NAMALWA (cell line): ENCODE results near the gene FRMD4A.
A peak's percentile ranks its signal among the peaks of the same experiment; 100 is the strongest.
"Not testable (repeated sequence)": the region's sequence is repeated elsewhere in the genome, so short reads cannot be mapped to it uniquely, and the experiment has no call there.

Source experiments
- DNase-seq: peaks from one replicate; pipeline ENCODE4 v3.0.0-alpha.2; 2015; ENCODE audit warnings: low spot score

FRMD4A gene

DNA sequence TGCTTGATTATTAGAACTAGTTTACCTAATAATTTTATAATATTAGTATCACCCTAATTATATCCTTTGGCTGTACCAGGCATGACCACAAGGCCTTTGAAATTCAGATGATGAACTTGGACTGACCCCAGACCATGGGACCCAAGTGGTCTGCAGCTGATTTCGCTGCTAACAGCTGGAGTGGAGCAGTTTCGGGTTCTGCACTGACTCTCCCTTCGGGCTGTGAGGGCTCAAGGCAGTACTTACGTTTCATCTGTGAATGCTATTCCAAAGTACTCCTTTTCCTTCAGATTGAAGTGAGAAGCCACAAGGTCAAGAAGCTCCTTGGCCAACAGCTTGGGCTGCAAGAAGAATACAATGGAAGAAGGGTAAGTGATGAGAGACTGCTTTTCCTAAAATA, 520.2 kb downstream of the FRMD4A start:
- DNase-seq, result no peak

DNA sequence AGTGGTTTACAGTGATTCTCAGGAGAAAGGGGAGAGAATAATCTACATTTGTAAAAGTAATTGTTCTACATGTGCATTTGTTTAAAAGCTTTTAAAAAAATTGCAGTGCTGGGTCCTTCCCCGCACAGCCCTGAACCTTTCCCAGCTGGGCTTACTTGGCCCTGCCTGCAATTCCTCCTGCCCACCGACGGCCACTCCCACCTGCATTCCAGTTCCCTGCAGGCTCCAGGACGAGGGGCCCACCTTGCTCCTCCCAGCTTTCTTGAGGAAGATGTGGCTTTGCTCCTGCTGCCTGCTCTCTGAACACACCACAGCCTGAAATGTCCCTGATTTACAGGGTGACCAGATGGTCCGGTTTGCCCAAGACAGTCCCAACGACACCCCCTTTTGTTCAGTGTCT, 521.3 kb downstream of the FRMD4A start:
- DNase-seq, result no peak

DNA sequence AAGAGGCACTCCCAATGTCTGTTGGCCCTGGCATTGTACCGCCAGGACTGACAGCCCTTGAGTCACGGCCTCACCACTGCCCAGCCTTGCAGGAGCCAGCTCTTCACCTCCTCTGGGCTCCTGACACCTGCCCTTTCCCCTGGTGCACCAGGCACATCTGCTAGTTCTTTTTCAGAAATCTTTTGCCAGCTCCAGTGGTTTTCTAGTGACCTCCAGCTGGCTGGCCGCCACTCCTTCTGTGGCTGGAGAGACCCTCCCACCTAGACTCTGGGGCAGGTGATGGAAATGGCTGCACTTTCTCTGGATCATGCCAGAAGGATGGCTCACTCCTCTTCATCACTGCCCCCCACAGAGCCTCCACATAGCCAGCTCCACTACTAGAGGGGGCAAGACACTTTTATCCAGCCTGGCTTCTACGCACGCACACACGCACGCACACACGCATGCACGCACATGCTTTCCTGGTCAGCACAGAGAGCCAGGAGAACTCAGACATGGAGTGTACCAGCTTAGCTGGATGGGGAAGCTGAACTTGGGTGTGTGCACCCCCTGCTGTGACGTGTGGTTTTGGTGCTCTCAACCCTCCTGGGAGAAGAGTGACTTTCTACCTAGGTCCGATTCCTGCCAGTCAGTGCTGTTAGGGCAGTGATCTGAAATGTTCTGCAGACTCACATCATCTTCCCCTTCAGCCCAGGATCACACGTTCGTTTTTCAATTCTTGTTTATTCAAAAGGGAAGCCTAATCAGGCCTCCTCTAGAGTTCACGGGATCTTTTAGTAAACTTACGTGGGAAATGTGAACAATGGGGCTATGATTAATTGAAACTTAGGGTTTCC, 522.0 kb downstream of the FRMD4A start:
- no peak for DNase-seq

DNA sequence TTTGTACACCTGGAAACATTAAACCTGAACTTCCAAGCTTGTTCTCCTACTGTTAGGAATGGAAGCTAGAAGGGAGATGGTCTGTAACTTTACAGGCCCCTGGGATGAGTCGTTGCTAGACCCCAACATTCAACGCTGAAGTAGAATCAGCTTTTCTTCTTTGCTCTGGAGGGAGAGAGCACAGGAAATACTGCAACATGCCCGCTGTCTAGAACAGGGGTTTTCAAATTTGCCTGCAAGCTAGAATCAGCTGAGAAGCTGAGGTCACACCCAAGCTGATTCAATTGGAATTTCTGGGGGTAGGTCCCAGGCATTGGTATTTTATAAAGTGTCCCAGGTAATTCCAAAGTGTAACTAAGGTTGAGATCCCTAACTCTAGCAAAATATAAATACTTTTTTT, 524.3 kb downstream of the FRMD4A start:
- no peak for DNase-seq

DNA sequence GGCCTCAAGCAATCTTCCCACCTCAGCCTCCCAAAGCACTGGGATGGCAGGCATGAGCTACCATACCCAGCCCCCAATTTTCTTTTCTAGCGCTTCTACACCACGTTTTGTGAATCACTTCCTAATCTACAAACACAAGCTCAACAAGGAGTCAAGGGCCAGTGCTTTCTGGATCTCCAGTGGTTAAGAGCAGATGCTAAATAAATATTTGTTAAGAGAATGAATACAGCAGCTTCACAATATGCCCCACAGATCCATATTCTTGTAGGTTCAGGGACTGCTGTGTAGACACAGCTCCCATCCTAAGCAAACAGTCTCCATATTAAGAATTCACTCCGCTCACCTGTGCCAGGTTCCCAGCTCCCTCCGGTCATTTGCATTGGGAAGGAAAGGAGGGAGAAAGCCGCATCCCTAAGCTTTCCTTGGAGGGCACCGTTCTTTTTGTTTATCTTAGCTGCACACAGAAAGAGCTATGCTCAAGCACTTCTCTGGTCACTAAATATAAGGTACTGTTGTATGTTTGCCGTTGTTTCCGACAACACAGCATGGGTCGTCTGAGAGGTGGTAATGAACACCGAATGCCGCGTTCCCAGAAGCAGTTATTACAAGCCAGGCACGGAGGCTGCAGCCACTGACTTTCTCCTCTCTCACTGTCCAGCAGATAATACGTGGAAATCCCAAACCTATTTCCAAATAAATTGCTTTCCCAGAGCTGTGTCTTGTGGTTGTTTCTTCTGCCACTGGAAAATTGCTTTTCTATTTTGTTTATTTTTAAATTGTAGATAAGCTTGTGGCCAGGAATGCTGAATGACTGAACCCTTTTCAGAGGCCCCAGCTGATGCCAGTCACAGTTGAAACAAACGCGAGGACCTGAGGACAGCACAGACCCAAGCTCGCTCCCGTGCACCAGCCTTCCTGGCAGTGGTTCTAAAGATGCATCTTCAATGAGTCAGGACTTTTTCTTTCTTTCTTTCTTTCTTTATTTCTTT, 526.9 kb downstream of the FRMD4A start:
- DNase-seq, result no peak

DNA sequence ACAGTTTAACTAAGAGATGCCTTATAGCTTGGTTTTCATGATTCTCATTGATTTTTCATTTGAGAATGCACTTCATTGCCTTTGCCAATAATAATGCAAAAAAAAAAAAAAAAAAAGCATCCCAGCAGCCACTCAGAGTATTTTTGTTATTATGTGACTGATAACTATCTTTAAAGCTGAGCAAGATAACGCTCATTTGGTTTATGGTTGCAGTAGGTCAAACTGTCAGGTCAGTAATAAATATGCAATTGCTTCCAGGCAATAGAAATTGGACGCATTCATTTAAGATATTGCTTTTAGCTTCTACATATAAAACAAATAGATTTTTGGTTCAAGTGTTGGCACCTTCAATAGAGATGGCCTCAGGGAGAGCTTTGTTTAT, 528.8 kb downstream of the FRMD4A start:
- no peak for DNase-seq

DNA sequence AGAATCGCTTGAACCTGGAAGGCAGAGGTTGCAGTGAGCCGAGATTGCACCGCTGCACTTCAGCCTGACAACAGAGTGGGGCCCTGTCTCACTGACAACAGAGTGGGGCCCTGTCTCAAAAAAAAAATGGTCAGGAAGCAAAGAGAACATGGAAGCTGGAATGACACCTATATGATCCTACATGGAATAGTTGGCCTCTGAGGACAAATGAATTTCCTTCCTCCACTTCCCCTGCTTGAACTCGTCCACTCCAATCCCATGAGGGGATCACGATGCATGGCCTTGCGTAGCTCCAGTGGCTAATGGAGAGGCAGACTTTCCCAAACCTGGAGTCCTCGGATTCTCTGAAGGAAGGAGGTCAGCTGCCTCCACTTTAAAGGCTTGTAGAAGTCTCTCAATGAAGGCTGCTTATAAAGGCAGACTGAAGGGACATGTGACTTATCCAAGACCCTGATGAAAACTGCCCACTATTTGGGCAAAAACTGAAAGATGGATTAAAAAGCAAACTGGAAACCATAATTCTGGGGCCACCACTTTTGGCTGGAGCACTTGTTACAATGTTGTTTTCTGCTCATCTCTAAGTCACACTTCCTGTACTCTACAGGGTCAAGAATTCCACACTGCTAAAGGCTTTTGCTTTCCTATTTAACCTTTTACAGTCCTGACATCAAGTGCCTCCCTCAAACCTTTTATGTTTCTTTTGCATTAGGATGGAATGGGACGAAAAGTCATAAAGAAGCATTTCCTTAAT, 529.4 kb downstream of the FRMD4A start:
- no peak for DNase-seq

DNA sequence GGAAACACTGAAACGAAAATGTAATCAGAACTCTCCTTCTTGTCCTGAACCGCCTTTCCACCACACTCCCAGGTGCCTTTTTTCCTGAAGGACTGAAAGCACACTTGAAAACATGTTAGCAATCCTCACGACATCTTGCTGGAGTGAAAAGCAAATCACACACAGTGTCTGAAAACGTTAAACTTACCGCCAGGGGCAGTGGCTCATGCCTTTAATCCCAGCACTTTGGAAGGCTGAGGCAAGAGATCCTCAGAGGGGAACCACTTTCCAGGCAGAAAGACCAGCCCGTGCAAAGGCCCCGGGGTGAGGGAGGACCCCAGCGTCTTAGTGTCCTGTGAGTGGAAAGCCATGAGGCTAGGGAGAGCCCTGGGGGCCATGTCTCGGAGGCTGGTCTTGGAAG, 533.6 kb downstream of the FRMD4A start:
- no peak for DNase-seq

DNA sequence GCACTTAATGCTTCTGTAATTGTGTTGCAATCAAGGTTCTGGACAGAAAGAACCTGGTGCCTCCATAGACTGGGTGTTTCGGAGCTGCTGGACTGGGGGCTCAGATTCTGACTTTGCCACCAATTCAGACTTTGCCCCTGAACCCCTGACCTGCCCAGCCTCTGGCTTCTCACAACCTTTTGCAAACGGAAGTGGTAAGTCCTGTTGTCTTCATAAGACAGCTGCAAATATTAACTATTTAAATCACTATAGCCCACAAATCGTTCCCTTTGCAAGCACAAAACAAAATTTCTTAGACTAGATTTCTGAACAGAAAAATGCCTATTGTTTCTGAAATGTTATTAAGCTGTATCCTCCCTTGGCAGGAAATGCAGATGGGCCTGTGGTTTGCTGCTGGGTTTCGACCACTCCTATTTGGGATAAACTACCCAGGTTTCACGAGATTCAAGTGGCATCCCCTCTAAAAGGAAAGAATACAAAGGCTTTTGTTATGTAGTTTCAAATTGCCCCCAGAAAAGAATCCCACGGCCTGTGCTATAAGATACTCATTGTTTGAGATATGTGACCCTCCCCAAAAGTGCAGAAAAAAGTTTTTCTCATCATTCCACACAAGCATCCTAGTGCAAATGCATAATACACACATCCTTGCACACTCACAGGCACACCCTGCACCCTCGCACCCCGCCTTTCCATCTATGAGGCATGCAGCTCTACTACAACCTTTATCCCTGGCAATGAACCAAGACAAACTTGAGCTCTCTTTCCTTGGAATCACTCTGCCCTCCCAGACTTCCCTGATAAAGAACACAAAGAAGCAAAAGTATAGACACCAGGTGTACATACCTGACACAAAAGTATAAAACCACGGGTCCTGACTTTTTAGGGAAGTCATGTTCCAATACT, 534.8 kb downstream of the FRMD4A start:
- DNase-seq, result no peak

DNA sequence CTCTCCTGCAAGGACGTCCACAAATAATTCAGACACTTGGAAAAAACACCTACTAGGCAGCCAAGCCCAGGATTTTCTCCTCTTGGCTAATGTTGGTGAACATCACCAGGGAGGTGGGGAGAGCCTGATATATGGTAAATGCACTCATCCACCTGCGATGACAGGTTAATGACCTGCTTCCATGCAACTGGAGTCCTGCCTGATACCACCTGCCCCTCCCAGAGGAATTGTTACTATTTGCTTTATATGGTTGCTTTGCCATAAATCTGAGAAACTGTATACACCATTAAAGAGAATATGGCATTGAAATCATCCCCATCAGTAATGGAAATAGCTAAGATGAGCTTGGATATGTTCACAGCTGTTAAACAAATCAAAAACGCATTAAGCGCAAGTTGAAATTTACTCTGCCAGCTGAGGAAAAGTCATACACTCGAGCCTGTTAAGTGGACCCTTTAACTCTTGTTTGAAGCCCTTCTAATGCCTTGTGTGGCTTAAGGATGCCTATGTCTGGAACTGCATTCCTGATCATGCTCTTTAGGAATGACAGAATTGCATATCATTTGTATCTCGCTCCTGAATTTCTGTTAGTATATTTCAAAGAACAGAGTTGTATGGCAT, 535.6 kb downstream of the FRMD4A start:
- no peak for DNase-seq

DNA sequence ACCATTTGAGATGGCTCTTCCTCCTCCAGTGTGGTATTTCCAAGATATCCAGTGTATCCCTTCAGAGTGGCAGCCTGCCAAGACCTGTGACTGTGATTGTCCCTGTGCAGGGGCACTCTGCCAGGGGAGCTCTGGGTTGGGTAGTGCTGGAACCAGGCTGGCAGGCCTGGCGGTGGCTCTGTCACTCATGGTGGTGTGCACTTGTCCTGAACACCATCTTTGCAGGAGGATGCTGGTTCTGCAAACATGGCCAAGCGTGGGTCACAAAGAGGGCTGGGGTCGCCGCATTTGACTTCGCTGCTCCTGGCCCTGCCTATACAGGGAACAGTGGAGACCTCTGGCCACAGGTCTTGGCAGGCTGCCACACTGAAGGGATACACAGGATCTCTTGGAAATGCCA, 538.7 kb downstream of the FRMD4A start:
- no peak for DNase-seq

DNA sequence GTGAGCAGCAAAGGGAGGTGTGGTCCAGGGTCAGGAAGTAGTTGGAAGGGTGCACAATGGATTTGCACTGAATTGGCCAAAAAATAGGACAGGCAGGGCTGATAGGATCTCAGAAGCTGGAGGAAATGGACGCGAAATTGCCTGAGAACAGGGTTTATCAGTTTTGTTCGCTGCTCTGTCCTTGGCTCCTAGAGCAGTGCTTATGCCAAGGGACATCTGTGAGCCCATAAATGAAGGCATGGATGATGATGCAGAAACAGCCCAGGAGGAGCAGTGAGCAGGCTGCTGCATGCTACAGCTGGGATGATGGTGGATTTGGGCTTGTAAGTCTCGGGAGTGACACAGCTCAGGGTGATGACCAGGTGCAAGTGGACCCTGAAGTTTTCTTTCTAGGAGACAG, 539.2 kb downstream of the FRMD4A start:
- DNase-seq, result no peak

DNA sequence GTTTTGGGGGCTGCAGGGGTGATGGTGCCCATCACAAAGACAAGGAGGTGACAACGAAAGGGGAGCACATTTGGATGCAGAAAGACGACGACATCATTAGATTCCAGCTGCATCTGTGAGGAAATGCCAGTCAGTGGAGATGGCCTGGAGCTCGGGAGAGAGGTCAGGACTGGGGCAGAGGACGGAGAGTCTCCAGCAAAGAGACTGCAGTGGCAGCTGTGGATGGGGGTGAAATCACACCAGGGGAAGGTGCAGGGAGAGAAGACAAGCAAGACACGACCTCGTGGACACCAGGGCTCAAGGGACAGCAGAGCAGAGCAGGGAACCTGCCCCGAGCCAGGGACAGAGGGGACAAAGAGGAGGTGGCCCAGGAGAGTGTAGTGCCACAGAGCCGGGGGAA, 540.5 kb downstream of the FRMD4A start:
- no peak for DNase-seq

DNA sequence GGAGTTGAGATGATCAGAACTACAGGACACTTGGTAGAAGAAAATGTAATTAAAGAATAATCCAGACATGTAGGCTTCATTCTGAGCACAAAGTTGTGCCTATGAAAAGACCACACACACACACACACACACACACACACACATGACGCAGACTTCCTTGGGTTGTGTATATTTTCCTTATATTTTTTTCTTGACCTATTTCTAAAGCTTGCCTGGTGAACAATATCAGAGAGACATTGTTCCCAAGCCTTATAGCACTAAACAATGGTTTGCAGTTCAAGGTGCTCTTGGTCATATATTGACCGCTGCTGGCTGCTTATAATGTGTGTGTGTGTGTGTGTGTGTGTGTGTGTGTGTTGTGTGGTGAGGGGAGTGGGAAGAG, 541.3 kb downstream of the FRMD4A start:
- no peak for DNase-seq

DNA sequence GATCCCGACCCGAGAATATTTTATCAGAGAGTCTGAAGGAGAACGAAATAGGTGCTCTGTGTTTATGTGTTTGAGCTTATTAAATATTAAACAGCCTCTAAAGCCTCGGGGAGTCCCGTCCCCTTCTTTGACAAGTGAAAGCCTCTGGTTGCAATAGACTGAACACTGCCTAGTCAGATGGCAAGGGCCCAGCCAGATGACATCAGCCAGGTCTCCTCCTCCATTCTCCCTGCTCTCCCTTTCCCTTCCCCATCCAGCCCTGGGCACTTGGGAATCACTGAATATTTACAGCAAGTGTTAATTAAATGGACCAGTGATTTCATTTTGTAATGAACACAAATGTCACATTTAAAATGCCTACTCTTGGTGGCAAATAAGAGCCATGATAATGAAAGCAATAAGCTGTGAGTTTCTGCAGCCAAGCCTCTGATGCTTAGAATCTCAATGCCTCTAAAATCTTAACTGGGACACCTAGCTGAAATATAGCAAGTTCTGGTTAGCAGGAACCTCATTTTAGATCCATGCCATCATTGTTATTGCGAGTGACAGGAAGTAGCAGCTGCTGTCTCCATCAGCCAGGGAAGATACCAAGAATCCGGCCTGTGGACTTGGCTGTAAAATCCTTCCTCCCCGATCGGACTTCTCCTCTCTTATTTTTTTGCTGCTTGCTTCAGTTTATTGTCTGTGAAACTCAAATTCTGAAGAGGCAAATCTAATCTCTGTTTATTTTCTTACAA, 541.8 kb downstream of the FRMD4A start:
- DNase-seq, result no peak

DNA sequence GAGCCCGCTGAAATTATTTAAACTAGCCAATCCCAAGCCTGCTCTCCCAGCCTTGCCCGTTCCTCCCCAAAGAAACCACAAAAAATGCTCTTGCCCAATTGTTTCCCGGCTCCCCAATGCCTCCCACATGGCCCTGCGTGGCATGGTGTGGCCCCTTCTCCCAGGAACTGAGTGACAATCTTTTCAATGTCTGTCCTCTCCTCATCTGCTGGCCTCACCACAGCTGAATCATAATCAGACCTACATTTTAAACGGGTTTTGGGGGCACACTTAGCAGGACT, 542.5 kb downstream of the FRMD4A start:
- DNase-seq, result no peak

DNA sequence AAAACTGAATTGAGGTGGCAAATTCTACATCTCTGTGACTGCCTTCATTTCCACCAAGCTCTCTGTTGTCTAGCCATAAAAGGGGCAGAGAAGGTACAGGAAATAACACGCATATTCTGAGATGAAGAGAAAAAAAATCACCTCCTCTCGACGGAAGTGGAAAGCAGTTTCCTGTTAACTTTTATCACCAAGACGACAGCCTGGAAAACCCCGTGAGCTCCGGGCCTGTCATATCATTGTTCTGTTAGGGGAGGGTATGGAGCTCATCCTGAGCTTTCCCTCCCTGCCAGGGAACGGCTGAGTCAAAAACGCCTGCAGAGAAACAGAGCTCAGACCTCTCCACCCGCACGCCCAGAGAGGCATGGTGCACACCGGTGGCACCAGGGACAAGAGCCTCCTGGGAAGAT, 543.7 kb downstream of the FRMD4A start:
- DNase-seq, result peak; percentile 57

DNA sequence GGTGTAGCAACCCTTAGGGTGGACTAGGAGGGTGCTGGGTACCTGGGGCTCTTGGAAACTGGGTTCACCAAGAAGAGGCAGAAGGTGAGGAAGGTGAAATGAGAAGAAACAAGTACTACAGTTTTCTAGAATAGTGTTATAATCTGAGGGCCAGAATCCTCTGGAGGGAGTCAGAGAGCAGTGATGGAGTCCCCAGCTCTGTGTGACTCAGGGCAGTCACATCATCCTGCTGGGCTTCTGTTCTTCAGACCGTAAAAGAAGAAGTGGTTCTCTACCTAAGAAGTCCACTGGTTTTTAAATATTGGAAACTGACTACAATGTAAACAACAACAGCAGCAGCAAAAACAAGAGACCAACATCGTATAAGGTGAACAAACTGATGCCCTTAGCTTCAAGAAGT, 546.7 kb downstream of the FRMD4A start:
- DNase-seq, result no peak

DNA sequence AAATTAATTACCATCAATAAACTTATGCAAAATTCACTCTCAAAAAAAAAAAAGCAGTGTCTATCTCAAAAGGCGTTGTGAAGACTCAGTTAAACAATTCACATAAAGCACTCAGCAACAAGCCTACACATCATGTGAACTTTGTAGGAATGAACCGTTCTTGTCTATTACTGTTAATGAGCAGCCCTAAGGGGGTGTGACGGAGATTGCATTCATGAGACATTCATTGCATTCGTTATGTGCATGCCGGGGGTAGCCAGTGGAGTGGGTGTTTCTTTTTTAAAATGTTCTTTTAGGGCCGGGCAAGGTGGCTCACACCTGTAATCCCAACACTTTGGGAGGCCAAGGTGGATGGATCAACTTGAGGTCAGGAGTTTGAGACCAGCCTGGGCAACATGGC, 551.0 kb downstream of the FRMD4A start:
- DNase-seq, result no peak

DNA sequence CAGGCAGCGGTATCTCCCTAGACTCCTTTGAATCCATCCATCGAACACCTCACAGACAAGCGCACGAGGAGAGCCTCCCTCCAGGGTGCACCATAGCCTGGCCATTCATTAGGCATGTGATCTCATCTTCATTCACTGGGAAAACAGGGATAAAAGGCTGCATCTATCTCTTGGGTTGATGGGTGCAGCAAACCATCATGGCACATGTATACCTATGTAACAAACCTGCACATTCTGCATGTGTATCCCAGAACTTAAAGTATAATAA, 552.1 kb downstream of the FRMD4A start:
- not testable (repeated sequence) for DNase-seq

DNA sequence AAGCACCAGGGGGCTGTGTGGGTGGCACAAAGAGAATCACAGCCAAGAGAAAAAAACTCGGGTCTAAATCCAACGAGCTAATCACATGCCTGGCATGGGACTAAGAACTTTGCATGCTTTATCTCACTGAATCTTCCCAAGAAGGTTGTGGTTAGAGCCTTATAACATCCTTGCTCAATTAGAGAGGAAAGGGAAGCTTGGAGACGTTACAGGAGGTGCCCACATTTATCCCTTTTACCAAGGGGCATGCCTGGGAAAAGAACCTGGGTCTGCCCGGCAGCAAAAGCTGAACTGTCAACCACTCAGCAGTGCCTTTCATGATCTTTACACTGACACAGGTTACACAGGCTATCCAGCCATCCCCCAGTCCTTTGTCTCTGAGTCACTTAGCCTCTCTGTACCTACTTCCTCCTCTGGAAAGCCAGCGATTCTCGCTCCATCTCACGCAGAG, 553.8 kb downstream of the FRMD4A start:
- DNase-seq, result no peak
